Middle frontal gyrus (tissue), 1 donor: Measurements from ENCODE around the gene MAP7.
"Not testable (repeated sequence)": the region's sequence is repeated elsewhere in the genome, so short reads cannot be mapped to it uniquely, and the experiment has no call there.

Experiments
- DNase-seq: peaks from one replicate; pipeline ENCODE4 v3.0.0-alpha.2; 2015; ENCODE audit warnings: low spot score; ENCODE audit errors: extremely low spot score

MAP7 gene

GRCh38 chr6:136550330-136551071 is at the start of gene MAP7:
Gene MAP7 (minus strand): TSS chr6:136550422. CDS start chr6:136550408, 14 bp downstream.
- no peak for DNase-seq

- DNase-seq = no peak
Measured at GRCh38 chr6:136599329-136600011, 49.2 kb upstream of the MAP7 start.

GRCh38 chr6:136598048-136598447 is 47.8 kb upstream of the MAP7 start:
- DNase-seq = no peak

GRCh38 chr6:136594671-136595070 is 44.4 kb upstream of the MAP7 start:
- DNase-seq = no peak

GRCh38 chr6:136593748-136594490 is 43.7 kb upstream of the MAP7 start:
- no peak for DNase-seq

GRCh38 chr6:136592930-136593673 is 42.9 kb upstream of the MAP7 start:
- no peak for DNase-seq

GRCh38 chr6:136591617-136592016 is 41.4 kb upstream of the MAP7 start:
- no peak for DNase-seq

- DNase-seq = not testable (repeated sequence)
Measured at GRCh38 chr6:136590846-136591245, 40.6 kb upstream of the MAP7 start.

- no peak for DNase-seq
Measured at GRCh38 chr6:136587527-136587926, 37.3 kb upstream of the MAP7 start.

GRCh38 chr6:136586295-136586694 is 36.1 kb upstream of the MAP7 start:
- DNase-seq = no peak

- DNase-seq = not testable (repeated sequence)
Measured at GRCh38 chr6:136585523-136585922, 35.3 kb upstream of the MAP7 start.

- DNase-seq = not testable (repeated sequence)
Measured at GRCh38 chr6:136584290-136584689, 34.1 kb upstream of the MAP7 start.

- no peak for DNase-seq
Measured at GRCh38 chr6:136582711-136583471, 32.7 kb upstream of the MAP7 start.

GRCh38 chr6:136579800-136580199 is 29.6 kb upstream of the MAP7 start:
- DNase-seq = no peak

GRCh38 chr6:136576821-136577220 is 26.6 kb upstream of the MAP7 start:
- DNase-seq = no peak

GRCh38 chr6:136571496-136571895 is 21.3 kb upstream of the MAP7 start:
- DNase-seq = no peak

GRCh38 chr6:136571065-136571464 is 20.8 kb upstream of the MAP7 start:
- no peak for DNase-seq

GRCh38 chr6:136568129-136568528 is 17.9 kb upstream of the MAP7 start:
- DNase-seq = no peak

GRCh38 chr6:136567688-136568087 is 17.5 kb upstream of the MAP7 start:
- DNase-seq = no peak

- DNase-seq = no peak
Measured at GRCh38 chr6:136566851-136567250, 16.6 kb upstream of the MAP7 start.

GRCh38 chr6:136566007-136566487 is 15.8 kb upstream of the MAP7 start:
- no peak for DNase-seq
